Ishikawa (cell line): ENCODE results near the gene VBP1.

Source experiments
- EGR1 ChIP-seq: IDR thresholded peaks from 2 replicates; pipeline ENCODE4 v1.6.1; 2012
- RAD21 ChIP-seq: IDR thresholded peaks from 2 replicates; pipeline ENCODE4 v1.6.1; 2012; ENCODE audit warnings: low read depth
- YY1 ChIP-seq: IDR thresholded peaks from 2 replicates; pipeline ENCODE4 v1.6.1; 2012; ENCODE audit warnings: low read depth
- ZBTB7A ChIP-seq: IDR thresholded peaks from 2 replicates; pipeline ENCODE4 v1.6.1; 2012; ENCODE audit warnings: low read depth
- TF ChIP-seq, protein P1 (sequence below): IDR thresholded peaks from 2 replicates; pipeline ENCODE4 v1.6.1; 2012

DNA sequence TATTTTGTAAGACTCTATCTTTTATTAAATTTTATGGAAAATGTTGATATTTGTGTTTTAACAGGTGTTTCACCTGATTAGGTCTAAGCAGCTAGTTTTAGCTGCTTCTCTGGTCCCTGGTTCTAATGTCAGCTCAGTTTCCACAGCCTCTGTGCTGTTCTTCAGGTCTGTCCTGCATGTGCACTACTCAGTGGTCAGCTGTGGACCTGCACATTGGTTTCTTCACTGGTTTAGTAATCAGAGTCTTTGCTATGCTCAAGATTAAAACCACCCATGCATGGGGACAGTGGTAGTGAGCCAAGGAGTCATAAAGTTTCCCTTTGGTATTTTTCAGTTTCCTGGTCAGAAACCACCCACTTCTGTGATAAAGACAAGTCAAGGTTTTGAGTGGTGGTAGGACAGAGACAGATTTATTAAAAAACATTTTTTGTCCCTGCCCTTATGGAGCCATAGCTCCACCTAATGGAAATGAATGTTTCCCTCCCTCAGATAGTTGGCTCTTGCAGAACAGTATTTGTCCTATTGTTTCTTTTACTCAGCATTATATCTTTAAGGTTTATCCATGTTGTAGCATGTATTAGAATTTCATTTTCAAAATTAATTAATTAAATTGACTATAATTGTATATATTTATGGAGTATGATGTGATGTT is 36.8 kb upstream of the VBP1 start:
- no peak for TF ChIP-seq ZBTB7A
- TF ChIP-seq, protein P1, sequence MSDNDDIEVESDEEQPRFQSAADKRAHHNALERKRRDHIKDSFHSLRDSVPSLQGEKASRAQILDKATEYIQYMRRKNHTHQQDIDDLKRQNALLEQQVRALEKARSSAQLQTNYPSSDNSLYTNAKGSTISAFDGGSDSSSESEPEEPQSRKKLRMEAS, result no peak
- no peak for TF ChIP-seq YY1
- no peak for TF ChIP-seq EGR1
- TF ChIP-seq RAD21, result peak; percentile 45
